WTC11 (cell line): Measurements from ENCODE around the gene COPS6.

Source experiments
- ATF2 ChIP-seq: sonication (generic); formaldehyde crosslinking; IDR thresholded peaks from 2 replicates; pipeline ENCODE4 v1.8.1; 2022; ENCODE audit warnings: low read depth, missing genetic modification reagents, borderline replicate concordance
- ATF3 ChIP-seq: sonication (generic); formaldehyde crosslinking; conservative IDR thresholded peaks from 2 replicates; pipeline ENCODE4 v1.8.1; 2022; ENCODE audit warnings: mild to moderate bottlenecking, missing genetic modification reagents
- CREB1 ChIP-seq: sonication (generic); formaldehyde crosslinking; IDR thresholded peaks from 2 replicates; pipeline ENCODE4 v1.8.0; 2023; ENCODE audit warnings: mild to moderate bottlenecking, missing genetic modification reagents
- CTCF ChIP-seq: fragments of 200-600 bp; IDR thresholded peaks from 2 replicates; pipeline ENCODE4 v1.8.0; 2022; ENCODE audit warnings: antibody characterized with exemption
- E2F5 ChIP-seq: sonication (generic); formaldehyde crosslinking; IDR thresholded peaks from 2 replicates; pipeline ENCODE4 v1.8.1; 2022; ENCODE audit warnings: mild to moderate bottlenecking, moderate library complexity, missing genetic modification reagents
- ESRRA ChIP-seq: sonication (generic); formaldehyde crosslinking; IDR thresholded peaks from 2 replicates; pipeline ENCODE4 v1.8.1; 2022; ENCODE audit warnings: mild to moderate bottlenecking, missing genetic modification reagents, borderline replicate concordance
- HMGXB4 ChIP-seq: sonication (generic); formaldehyde crosslinking; IDR thresholded peaks from 2 replicates; pipeline ENCODE4 v1.8.1; 2023; ENCODE audit warnings: mild to moderate bottlenecking, moderate library complexity, missing genetic modification reagents
- MLX ChIP-seq: sonication (generic); formaldehyde crosslinking; IDR thresholded peaks from 2 replicates; pipeline ENCODE4 v1.8.1; 2023; ENCODE audit warnings: mild to moderate bottlenecking, missing genetic modification reagents, moderate library complexity
- ZBTB21 ChIP-seq: sonication (generic); formaldehyde crosslinking; IDR thresholded peaks from 2 replicates; pipeline ENCODE4 v1.8.1; 2023; ENCODE audit warnings: mild to moderate bottlenecking, missing genetic modification reagents, borderline replicate concordance
- ZNF396 ChIP-seq: fragments of 250-450 bp; sonication (Bioruptor Pico); IDR thresholded peaks from 2 replicates; pipeline ENCODE4 v1.8.0; 2021; ENCODE audit warnings: mild to moderate bottlenecking, moderate library complexity, borderline replicate concordance
- TF ChIP-seq, protein P1 (sequence below): sonication (generic); formaldehyde crosslinking; IDR thresholded peaks from 2 replicates; pipeline ENCODE4 v1.8.1; 2022; ENCODE audit warnings: mild to moderate bottlenecking, missing genetic modification reagents, moderate library complexity, borderline replicate concordance
- TF ChIP-seq, protein P2 (sequence below): sonication (generic); formaldehyde crosslinking; IDR thresholded peaks from 2 replicates; pipeline ENCODE4 v1.8.0; 2022; ENCODE audit warnings: mild to moderate bottlenecking, missing genetic modification reagents

- TF ChIP-seq ATF2 (CRISPR knock-in tag) (no peak), MLX (CRISPR knock-in tag) (no peak), ESRRA (0 out of 2 replicates have a peak, but pooled peaks have one; percentile 70), CREB1 (CRISPR knock-in tag) (peak; percentile 71; the same call in 1 of the 2 replicates), E2F5 (CRISPR knock-in tag) (peak; percentile 92), CTCF (no peak), ZBTB21 (CRISPR knock-in tag) (peak; percentile 32; the same call in 1 of the 2 replicates), HMGXB4 (CRISPR knock-in tag) (peak; percentile 88; the same call in 1 of the 2 replicates), ZNF396 (CRISPR knock-in tag) (no peak), ATF3 (CRISPR knock-in tag) (no peak)
- TF ChIP-seq, protein P1, sequence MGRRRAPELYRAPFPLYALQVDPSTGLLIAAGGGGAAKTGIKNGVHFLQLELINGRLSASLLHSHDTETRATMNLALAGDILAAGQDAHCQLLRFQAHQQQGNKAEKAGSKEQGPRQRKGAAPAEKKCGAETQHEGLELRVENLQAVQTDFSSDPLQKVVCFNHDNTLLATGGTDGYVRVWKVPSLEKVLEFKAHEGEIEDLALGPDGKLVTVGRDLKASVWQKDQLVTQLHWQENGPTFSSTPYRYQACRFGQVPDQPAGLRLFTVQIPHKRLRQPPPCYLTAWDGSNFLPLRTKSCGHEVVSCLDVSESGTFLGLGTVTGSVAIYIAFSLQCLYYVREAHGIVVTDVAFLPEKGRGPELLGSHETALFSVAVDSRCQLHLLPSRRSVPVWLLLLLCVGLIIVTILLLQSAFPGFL = 0 out of 2 replicates have a peak, but pooled peaks have one; percentile 77
- TF ChIP-seq, protein P2, sequence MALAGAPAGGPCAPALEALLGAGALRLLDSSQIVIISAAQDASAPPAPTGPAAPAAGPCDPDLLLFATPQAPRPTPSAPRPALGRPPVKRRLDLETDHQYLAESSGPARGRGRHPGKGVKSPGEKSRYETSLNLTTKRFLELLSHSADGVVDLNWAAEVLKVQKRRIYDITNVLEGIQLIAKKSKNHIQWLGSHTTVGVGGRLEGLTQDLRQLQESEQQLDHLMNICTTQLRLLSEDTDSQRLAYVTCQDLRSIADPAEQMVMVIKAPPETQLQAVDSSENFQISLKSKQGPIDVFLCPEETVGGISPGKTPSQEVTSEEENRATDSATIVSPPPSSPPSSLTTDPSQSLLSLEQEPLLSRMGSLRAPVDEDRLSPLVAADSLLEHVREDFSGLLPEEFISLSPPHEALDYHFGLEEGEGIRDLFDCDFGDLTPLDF = no peak
Observed at GRCh38 chr7:100088621-100089457, at the start of gene COPS6.
